ENCODE results near the gene HSPB3. TPM values are rescaled to one million over a fixed set of nuclear protein-coding genes. Genes with fewer than 3 reads are reported as not detected.

HSPB3 gene
- total and polyA plus RNA-seq, 2 of the 4 experiments (the other 2 are of a cell fraction): 0.31 to 0.54 TPM

DNA sequence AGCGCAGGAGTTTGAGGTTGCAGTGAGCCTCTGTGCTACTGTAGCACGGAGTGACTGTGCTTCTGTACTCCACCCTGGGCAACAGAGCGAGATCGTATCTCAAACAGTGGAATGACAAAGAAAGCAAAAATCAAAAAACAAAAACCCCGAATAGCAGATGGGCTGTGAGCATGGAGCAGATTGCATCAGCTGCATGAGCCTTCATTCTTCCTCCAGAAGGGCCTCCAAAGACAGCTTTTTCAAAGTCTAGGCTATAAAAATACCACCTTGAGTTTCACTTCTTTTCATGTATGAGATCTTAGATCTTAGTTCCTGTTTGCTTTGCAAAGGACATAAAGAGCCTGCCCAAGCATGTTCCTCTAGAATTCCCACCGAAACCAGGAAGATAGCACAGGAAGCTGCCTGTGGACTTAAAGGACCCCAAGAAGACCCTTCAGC lies 15.0 kb upstream of the HSPB3 start:
- Histone ChIP-seq H3K27ac (ENCODE audit: insufficient read depth, low read length) (no peak overlapping the region), H2AFZ (replicated peaks; ENCODE audit: low read length, poor library complexity) (no peak overlapping the region), H2BK20ac (ENCODE audit: low read depth, low read length) (no peak overlapping the region), H2BK5ac (ENCODE audit: low read depth, low read length, poor library complexity, severe bottlenecking) (no peak overlapping the region), H4K5ac (ENCODE audit: low read depth, low read length) (no peak overlapping the region), H3K14ac (replicated peaks; ENCODE audit: low read depth, low read length) (no peak overlapping the region), H4K20me1 (ENCODE audit: insufficient read depth, low read length) (no peaks in the 10 kb centered on the region), H3K18ac (ENCODE audit: low read depth, low read length) (no peak overlapping the region), H3K79me1 (ENCODE audit: low read depth in 1 of 2, low read length in 2 of 2) (no peaks in the 10 kb centered on the region), H3K4ac (ENCODE audit: low read depth, low read length) (no peak overlapping the region), H3K9me3 (ENCODE audit: control insufficient read depth, insufficient read depth, low read length) (no peaks in the 10 kb centered on the region), H2AK5ac (ENCODE audit: low read depth, low read length) (no peak overlapping the region), H3K4me1 (ENCODE audit: control insufficient read depth, insufficient read depth, low read length) (no peaks in the 10 kb centered on the region), H3K23ac (ENCODE audit: low read depth, low read length) (no peak overlapping the region), H3K9ac (ENCODE audit: low read depth, low read length) (no peak overlapping the region), H3K9me1 (ENCODE audit: insufficient read depth, low read length) (no peaks in the 10 kb centered on the region), H2BK120ac (ENCODE audit: low read depth, low read length) (no peak overlapping the region), H3K4me2 (ENCODE audit: low read depth, low read length) (no peak overlapping the region), H4K91ac (ENCODE audit: insufficient read depth, low read depth, low read length) (no peak overlapping the region), H3K56ac (ENCODE audit: extremely low read depth, insufficient read depth, low read length) (no peak overlapping the region), H3K36me3 (ENCODE audit: control insufficient read depth, insufficient read depth, low read length) (no peaks in the 10 kb centered on the region), H3K4me3 (ENCODE audit: insufficient read depth, low read depth, low read length) (no peak overlapping the region), H3K27me3 (ENCODE audit: control insufficient read depth, insufficient read depth, low read length) (peaks cover 21% of the 10 kb centered on the region), H2AK9ac (replicated peaks; ENCODE audit: low read depth, low read length, poor library complexity) (no peak overlapping the region), H4K8ac (ENCODE audit: low read depth in 2 of 2, low read length in 2 of 2) (no peak overlapping the region), H2BK15ac (ENCODE audit: low read depth, low read length) (no peak overlapping the region)
- intact Hi-C loops (cut with micrococcal nuclease) (loop anchor here (5.0 to 10.0 kb wide), 2 partner anchors 424 to 462 kb away; no protein-coding TSS in a partner anchor), in situ Hi-C loops (cut with MboI; ENCODE audit: low sequenced_read_pairs) (no loop called here), dilution Hi-C loops (cut with HindIII; ENCODE audit: low sequenced_read_pairs, unreplicated experiment) (no loop called here)
- no TSS peak for BruUV-seq (replicated peaks)
- ChIA-PET CTCF (interaction anchor here (0.6 to 1.6 kb wide), 2 partner anchors 46 to 49 kb away, joined by 7 to 10 read pairs; no protein-coding TSS in a partner anchor), POLR2A (ENCODE audit: unreplicated experiment) (no interaction called here)
- ATAC-seq (ENCODE audit: low read depth) (no peak), DNase-seq (no peak)
- TF ChIP-seq BHLHE40 (IDR thresholded peaks at IDR 0.05; ENCODE audit: low read depth, low read length) (no peak), CTCF (conservative IDR thresholded peaks at IDR 0.05; ENCODE audit: low read depth, low read length) (no peak), RCOR1 (IDR thresholded peaks at IDR 0.05; ENCODE audit: insufficient replicate concordance, low read length) (no peak), SMC3 (IDR thresholded peaks at IDR 0.05; ENCODE audit: low read depth, low read length) (no peak), FOS (IDR thresholded peaks at IDR 0.05; ENCODE audit: low read depth, low read length) (no peak), USF2 (IDR thresholded peaks at IDR 0.05; ENCODE audit: low read depth, low read length) (no peak), MAZ (IDR thresholded peaks at IDR 0.05; ENCODE audit: borderline replicate concordance, low read depth, low read length) (no peak), ELK1 (IDR thresholded peaks at IDR 0.05; ENCODE audit: borderline replicate concordance, low read depth, low read length) (no peak), RAD21 (IDR thresholded peaks at IDR 0.05; ENCODE audit: low read length) (no peak)
- 100% methylated on average over 1 of the region's 6 CpGs; no CpG with 5 or more reads in 1 of the 2 experiments for WGBS, 2 experiments (ENCODE audit: extremely low coverage in 2 of 2, insufficient read length in 1 of 2)
